SU-DHL-6 (cell line): ENCODE results near the gene ZNG1F.
"Not testable (repeated sequence)": the region's sequence is repeated elsewhere in the genome, so short reads cannot be mapped to it uniquely, and the experiment has no call there.

ENCODE experiments used
- CTCF ChIP-seq: fragments of 200-600 bp; sonication (generic); IDR thresholded peaks from one replicate; pipeline ENCODE4 v1.5.1; 2017; ENCODE audit warnings: antibody characterized with exemption, mild to moderate bottlenecking, low read length, moderate library complexity; ENCODE audit not compliant: insufficient read depth, poor library complexity, severe bottlenecking
- EZH2phosphoT487 ChIP-seq: fragments of 200-600 bp; sonication (generic), shearing (Covaris generic); conservative IDR thresholded peaks from 2 replicates; pipeline ENCODE4 v1.6.1; 2018; ENCODE audit warnings: mild to moderate bottlenecking, antibody characterized with exemption, low read length, moderate library complexity, mixed read lengths

- TF ChIP-seq CTCF, EZH2phosphoT487: not testable (repeated sequence)
Measured at GRCh38 chr9:41119719-41120118, 69.4 kb downstream of the ZNG1F start.
